IPS-18c (cell line): ENCODE data around the gene PPP1R14B.

Experiments used
- H3K4me3 ChIP-seq: 2 replicates; pipeline ENCODE4 v1.7.0; 2013; ENCODE audit warnings: low read depth, mild to moderate bottlenecking, low read length, moderate library complexity; ENCODE audit not compliant: insufficient read depth
- H3K9me3 ChIP-seq: one replicate; pipeline ENCODE4 v1.6.1; 2013; ENCODE audit warnings: mild to moderate bottlenecking, low read length, moderate library complexity; ENCODE audit not compliant: control insufficient read depth, insufficient read depth

The PPP1R14B gene

DNA sequence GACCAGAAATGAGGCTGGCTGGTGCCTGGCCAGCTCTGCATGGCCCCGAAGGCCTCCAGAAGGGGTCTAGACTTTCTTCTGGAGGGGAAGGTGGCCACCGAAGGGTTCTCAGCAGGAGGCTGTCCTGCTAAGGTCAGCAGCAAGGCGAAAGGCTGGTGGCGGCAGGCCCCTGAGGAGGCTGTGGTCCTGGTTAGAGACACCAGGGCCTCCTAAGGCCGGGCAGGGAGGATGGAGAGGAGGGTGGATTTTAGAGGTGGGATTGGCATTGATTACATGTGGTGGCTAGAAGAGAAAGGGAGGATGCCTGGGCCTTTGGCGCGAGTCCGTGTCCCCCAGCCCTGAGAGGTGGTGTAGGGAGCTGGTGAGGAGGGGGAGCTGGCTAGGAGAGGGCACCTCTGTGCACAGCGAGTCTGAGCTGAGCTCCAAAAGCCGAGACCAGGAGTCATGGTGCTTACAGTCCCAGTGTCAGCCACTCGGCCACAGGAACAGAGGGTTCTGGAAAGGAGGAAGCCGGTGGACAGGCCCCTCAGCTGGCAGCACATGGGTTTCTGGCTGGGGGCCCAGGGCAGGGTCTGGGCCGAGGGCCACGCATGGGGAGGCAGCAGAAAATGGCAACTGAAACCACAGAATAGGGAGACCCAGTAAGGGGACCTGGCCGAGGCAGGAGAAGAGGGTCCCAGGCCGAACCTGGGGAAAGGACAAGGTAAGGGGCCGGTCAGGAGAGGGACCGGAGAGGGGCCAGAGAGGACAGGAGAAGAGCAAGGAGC lies 37.8 kb downstream of the PPP1R14B start:
- no peak overlapping the region for H3K4me3 ChIP-seq
- peaks cover 2% of the 10 kb centered on the region for H3K9me3 ChIP-seq

DNA sequence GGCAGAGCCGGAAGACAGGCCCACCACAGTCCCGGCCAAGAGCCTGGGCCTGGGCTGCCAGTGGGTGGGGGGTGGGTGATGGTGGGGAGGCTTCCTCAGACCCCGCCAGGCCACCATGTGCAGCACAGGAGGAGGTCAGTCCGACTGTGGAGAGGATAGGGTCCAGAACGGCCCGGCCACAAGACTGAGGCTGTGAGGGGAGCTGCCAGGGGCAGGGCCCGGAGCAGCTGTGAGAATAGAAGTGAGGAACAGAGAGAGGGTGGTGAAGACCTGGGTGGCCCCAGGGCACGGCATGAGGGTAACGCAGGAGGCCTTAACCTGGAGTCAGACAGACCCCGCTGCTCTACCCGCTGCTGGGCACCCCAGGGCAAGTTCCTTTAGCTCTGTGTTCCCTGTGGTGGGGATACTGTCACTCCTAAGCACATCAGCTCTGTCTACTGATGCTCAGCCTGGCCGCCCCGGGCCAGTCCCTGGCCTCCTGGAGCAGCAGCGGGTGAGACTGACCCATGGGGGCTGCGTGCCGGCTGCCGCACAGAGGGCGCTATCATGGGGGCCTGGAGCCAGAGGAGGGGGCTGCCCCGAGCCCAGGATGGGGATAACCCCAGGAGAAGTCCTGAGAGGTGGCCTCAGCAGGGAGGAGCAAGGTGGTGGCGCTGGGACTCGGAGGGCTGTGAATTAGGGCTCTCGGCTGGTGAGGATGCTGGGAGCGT lies 38.5 kb downstream of the PPP1R14B start:
- peaks cover 2% of the 10 kb centered on the region for H3K9me3 ChIP-seq
- no peak overlapping the region for H3K4me3 ChIP-seq

DNA sequence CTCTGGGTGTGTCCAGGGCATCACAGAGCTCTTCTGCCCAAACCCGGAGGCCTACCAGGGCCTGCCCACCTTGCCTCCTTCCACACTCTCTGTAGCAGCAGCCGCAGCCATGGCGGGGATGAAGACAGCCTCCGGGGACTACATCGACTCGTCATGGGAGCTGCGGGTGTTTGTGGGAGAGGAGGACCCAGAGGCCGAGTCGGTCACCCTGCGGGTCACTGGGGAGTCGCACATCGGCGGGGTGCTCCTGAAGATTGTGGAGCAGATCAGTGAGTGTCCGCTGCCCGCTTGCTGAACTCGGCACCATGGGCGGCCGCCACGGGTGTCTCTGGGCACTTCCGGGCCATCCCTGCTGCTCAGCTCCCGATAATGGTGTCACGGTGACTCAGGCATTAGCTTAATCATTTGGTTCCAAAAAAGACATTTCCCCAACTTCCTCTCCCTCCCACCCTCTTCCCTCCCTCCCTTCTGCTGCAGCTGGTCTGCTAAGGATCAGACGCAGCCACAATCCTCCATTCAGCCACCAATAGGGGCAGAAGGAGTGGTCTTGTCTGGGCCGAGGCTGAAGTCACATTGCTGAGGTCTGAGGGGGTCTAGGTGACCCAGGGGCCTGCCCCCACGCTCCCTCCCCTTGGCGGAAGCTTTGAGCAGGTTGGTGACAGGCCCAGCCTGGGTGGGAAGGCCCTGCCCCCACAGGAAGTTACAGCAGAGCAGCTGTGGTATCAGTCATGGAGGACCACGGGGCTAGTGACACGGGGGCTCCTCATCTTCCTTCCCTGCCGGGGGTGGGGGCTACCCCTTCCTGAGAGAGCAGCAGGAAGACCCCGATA lies 39.3 kb downstream of the PPP1R14B start:
- Histone ChIP-seq H3K4me3 (no peak overlapping the region), H3K9me3 (peaks cover 2% of the 10 kb centered on the region)

DNA sequence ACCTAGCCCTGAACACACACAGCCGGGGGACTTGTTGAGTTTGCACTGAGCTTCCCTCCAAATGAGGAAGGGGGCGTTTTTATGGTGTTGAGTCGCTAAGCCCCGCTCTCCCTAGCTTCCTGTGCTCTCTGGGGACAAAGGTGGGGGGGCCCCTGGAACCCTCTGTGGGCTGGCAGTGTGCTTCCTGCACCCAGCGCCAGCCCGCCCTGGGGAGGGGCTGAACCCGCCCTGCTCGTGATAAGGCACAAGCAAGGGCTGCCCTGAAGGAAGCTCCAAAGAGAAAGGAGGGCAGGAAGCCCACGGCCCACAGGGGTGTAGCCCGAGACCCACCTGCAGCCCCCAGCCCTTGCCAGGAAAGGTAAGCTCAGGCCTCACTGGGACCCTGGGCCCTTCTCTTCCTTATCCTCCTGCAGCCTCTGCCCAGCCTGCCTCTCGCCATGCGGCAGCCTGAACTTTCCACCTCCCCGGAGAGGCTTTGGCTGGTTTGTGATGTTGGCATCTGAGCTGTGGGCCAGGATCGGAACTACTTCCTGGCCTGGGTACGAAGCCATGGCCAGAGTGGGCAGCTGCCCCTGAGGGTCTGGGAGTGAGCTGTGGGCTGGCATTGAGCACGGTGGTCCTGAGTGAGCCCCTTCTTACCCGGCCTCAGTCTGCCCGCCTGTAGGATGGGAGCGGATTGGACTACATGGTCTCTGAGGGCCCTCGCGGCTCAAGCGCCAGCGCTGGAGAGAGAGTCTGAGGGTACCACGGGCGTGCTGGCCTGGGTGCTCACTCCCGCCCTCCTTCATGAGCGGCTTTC lies 40.1 kb downstream of the PPP1R14B start, which contains the start of gene FERMT3:
TSS of gene FERMT3 (plus strand) at position 265 of the 799 bp plus-strand sequence. CDS start 644 bp downstream, outside the sequence.
- no peak within 1 kb of the TSS for H3K4me3 ChIP-seq
- H3K9me3 ChIP-seq: peaks cover 2% of the 10 kb centered on the region

DNA sequence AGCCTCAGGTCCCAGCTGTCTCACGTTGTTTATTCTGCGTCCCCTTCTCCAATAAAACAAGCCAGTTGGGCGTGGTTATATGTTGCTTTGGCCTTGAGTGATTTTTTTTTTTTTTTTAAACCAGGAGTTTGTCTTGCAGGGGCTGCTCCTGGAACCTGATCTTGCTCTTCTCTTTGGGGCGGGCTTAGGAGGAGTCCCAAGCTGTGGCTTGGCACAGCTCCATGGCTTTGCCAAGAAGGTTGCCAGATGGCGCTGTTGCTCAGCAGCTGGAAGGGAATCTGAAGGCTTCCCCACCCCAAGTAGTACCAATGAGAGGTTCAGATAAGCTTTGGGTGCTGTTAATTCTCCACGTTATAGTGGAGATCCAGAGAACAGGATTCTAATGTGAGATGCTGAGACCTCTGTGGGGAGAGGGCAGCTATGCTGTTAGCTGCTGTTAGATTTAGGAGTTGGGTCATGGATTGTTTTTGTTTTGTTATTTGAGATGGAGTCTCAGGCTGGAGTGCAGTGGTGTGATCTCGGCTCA lies 42.2 kb downstream of the PPP1R14B start:
- H3K4me3 ChIP-seq: no peak overlapping the region

DNA sequence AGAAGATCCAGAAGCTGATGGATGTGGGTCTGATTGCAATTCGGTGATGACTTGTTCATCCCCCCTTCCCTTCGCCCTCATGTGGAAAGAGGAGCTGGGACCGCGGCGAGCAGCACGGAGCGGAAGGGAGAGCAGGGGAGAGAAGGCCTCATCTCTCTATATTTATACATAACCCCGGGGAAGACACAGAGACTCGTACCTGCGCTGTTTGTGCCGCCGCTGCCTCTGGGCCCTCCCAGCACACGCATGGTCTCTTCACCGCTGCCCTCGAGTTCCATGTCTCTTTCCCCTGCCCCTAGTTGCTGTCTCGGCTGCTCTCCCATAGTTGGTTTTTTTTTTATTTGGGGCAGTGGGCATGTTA lies 42.7 kb downstream of the PPP1R14B start:
- no peak overlapping the region for H3K4me3 ChIP-seq
- H3K9me3 ChIP-seq: no peaks in the 10 kb centered on the region

More for the DNA sequence above, 42.2 kb downstream of the PPP1R14B start:
- H3K9me3 ChIP-seq: peaks cover 2% of the 10 kb centered on the region

DNA sequence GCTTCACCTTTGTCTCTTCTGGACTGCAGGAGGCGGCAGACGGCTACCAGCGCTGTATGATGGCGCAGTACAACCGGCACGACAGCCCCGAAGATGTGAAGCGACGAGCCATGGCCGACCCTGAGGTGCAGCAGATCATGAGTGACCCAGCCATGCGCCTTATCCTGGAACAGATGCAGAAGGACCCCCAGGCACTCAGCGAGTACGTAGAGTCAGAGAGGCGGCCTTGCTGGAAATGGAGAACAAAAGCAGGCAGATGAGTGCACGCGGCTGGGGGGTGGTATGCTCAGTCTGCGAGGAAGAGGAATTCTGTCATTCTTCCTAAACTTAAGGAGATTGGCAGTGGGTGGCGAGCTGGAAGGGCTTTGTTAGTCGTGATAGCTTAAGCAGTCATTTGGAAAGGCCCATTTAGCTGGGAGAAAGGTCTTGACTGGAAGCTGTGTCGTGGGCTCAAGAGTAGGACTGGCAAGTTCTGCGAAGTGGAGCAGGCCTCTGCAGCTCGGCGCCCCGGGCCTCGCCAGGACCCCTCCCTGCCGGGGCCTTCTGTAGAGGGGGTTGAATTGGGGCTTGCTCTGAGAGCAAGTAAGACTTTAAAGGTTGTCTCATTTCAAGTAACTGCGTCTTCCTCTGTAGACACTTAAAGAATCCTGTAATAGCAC lies 43.2 kb downstream of the PPP1R14B start:
- H3K9me3 ChIP-seq: no peaks in the 10 kb centered on the region

DNA sequence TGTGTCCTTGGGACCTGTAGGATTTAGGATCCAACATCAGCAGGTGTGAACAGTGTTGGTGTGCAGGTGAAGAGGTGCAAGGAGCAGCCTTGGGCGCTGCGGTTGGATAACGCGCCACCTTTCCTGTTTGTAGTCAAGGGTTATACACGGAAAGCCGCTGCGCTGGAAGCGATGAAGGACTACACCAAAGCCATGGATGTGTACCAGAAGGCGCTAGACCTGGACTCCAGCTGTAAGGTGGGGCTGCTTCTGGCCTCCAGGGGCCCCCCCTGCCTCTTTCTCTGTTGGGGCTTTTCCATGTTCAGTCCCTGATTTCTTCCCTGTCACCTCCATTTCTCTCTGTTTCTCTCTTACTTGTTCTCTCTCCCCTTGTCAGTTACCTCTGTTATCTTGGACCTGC lies 43.8 kb downstream of the PPP1R14B start:
- Histone ChIP-seq H3K9me3 (no peaks in the 10 kb centered on the region), H3K4me3 (no peak overlapping the region)

More for the DNA sequence above, 43.2 kb downstream of the PPP1R14B start:
- no peak overlapping the region for H3K4me3 ChIP-seq

DNA sequence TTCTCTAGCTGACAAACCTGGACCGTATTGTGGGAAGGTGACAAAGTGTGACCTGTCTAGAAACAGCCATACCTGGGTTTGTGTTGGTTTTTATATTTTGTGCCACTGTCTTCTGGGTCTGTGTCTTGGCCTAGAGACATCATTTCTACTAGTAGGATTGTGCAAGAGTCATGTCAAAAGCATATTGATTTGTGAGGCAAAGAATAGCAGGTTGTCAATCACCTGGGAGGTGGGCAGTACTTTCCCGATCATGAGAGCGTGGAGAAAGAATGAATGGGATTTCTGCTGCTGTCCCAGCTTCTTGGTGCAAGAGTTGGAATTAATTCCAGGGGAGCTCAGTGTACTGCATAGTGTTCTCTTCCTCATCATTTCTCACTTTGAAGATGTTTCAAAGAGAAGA lies 45.2 kb downstream of the PPP1R14B start:
- Histone ChIP-seq H3K9me3 (no peaks in the 10 kb centered on the region), H3K4me3 (no peak overlapping the region)

DNA sequence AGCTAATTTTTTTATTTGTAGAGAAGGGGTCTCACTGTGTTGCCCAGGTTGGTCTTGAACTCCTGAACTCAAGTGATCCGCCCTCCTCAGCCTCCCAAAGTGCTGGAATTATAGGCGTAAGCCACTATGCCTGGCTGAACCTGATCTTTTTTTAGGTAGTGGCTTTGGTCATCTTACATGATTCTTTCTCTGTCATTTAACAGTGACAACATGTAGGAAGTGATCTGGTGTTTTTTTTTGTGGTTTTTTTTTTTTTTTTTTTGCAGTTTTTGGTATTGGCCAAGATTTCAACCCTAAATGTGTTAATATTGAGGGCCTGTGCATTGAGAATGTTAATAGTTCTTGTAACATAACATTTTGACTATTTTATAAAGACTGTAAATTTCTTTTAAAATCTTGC lies 48.2 kb downstream of the PPP1R14B start:
- Histone ChIP-seq H3K4me3 (no peak overlapping the region), H3K9me3 (no peaks in the 10 kb centered on the region)

DNA sequence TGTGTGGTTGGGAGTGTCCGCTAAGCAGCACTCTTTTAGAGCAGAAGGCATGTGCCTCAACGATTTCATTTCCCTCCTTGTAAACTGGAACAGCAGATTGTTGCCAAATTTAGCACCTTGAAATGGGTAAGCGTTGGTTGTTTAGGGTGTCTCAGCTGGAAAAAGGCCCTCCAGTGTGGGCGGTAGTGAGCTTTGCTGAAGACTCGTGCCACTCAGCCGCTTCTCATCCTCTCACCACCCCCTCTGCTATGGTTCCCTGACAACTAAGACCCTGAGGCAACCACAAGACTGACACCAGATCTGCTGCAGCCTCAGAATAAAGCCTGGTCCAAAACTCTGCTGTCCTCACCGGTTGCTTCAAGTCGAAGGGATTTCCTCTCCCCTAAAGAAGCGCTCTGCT lies 50.1 kb downstream of the PPP1R14B start:
- no peaks in the 10 kb centered on the region for H3K9me3 ChIP-seq
- H3K4me3 ChIP-seq: no peak overlapping the region
